MM.1S (cell line): ENCODE measurements around the gene FAM32A.

Experiments
- DNase-seq: peaks from one replicate; pipeline ENCODE4 v3.0.0-alpha.2; 2015
- H2AFZ ChIP-seq: fragments of 300-600 bp; sonication (generic); 2 replicates; pipeline ENCODE4 v1.6.0; 2016; ENCODE audit warnings: antibody characterized with exemption, low read length
- H3F3A ChIP-seq: fragments of 300-600 bp; sonication (generic); 2 replicates; pipeline ENCODE4 v1.6.1; 2016; ENCODE audit warnings: mild to moderate bottlenecking, antibody characterized with exemption, low read length, moderate library complexity, mixed read lengths; ENCODE audit not compliant: insufficient read depth
- H3K27ac ChIP-seq: fragments of 300-600 bp; sonication (generic); 2 replicates; pipeline ENCODE4 v1.5.1; 2016; ENCODE audit warnings: mild to moderate bottlenecking, low read length
- H3K27me3 ChIP-seq: fragments of 300-600 bp; sonication (generic); replicated peaks from 2 replicates; pipeline ENCODE4 v1.6.0; 2016; ENCODE audit warnings: low read length; ENCODE audit not compliant: insufficient read depth
- H3K36me3 ChIP-seq: fragments of 300-600 bp; sonication (generic); replicated peaks from 2 replicates; pipeline ENCODE4 v1.6.1; 2016; ENCODE audit warnings: mild to moderate bottlenecking, low read length, mixed read lengths; ENCODE audit not compliant: insufficient read depth
- H3K4me1 ChIP-seq: fragments of 300-600 bp; sonication (generic); 2 replicates; pipeline ENCODE4 v1.6.1; 2016; ENCODE audit warnings: low read length, mixed read lengths
- H3K4me2 ChIP-seq: fragments of 300-600 bp; sonication (generic); 2 replicates; pipeline ENCODE4 v1.6.0; 2016; ENCODE audit warnings: low read depth, low read length
- H3K4me3 ChIP-seq: fragments of 300-600 bp; sonication (generic); 2 replicates; pipeline ENCODE4 v1.5.1; 2016; ENCODE audit warnings: low read length, mixed read lengths
- H3K79me2 ChIP-seq: fragments of 300-600 bp; sonication (generic); 2 replicates; pipeline ENCODE4 v1.6.1; 2016; ENCODE audit warnings: mixed run types, low read length, mixed read lengths
- H3K9ac ChIP-seq: fragments of 300-600 bp; sonication (generic); 2 replicates; pipeline ENCODE4 v1.6.1; 2016; ENCODE audit warnings: low read length, mixed read lengths
- H3K9me2 ChIP-seq: fragments of 300-600 bp; sonication (generic); replicated peaks from 2 replicates; pipeline ENCODE4 v1.6.1; 2016; ENCODE audit warnings: mild to moderate bottlenecking, low read length, mixed read lengths; ENCODE audit not compliant: insufficient read depth
- H3K9me3 ChIP-seq: fragments of 300-600 bp; sonication (generic); replicated peaks from 2 replicates; pipeline ENCODE4 v1.6.1; 2016; ENCODE audit warnings: mild to moderate bottlenecking, low read length, mixed read lengths; ENCODE audit not compliant: insufficient read depth
- H4K20me1 ChIP-seq: fragments of 300-600 bp; sonication (generic); 2 replicates; pipeline ENCODE4 v1.6.1; 2016; ENCODE audit warnings: mild to moderate bottlenecking, low read length, moderate library complexity, mixed read lengths; ENCODE audit not compliant: insufficient read depth
- CTCF ChIP-seq: fragments of 300-600 bp; sonication (generic); IDR thresholded peaks from 2 replicates; pipeline ENCODE4 v1.5.1; 2016; ENCODE audit warnings: antibody characterized with exemption, low read length, mixed read lengths
- EZH2 ChIP-seq: fragments of 300-600 bp; sonication (generic); optimal IDR thresholded peaks from 2 replicates; pipeline ENCODE3; 2017; ENCODE audit warnings: low read depth, mild to moderate bottlenecking, antibody characterized with exemption, low read length, mixed read lengths
- EZH2phosphoT487 ChIP-seq: fragments of 300-600 bp; sonication (generic); IDR thresholded peaks from 2 replicates; pipeline ENCODE4 v1.6.1; 2018; ENCODE audit warnings: antibody characterized with exemption, low read length

FAM32A gene

GRCh38 chr19:16180611-16181010 is 4.6 kb upstream of the FAM32A start:
- peaks cover 8% of the 10 kb centered on the region for H3K4me1 ChIP-seq
- no peak overlapping the region for H3K4me3 ChIP-seq
- H3K9ac ChIP-seq: no peak overlapping the region
- no peak overlapping the region for H3K27ac ChIP-seq
- no peaks in the 10 kb centered on the region for H3K36me3 ChIP-seq
- peaks cover 23% of the 10 kb centered on the region for H3F3A ChIP-seq
- no peaks in the 10 kb centered on the region for H3K27me3 ChIP-seq
- peaks cover 4% of the 10 kb centered on the region for H3K79me2 ChIP-seq
- no peak overlapping the region for H2AFZ ChIP-seq
- no peak for TF ChIP-seq EZH2
- no peaks in the 10 kb centered on the region for H4K20me1 ChIP-seq
- H3K9me3 ChIP-seq: no peaks in the 10 kb centered on the region
- no peaks in the 10 kb centered on the region for H3K9me2 ChIP-seq
- no peak for DNase-seq
- no peak overlapping the region for H3K4me2 ChIP-seq

- H3K9ac ChIP-seq: peak overlapping the region; percentile 38; the same call in 1 of the 2 replicates
- peaks cover 29% of the 10 kb centered on the region for H3K79me2 ChIP-seq
- peak overlapping the region; percentile 93 for H3K4me3 ChIP-seq
- H3F3A ChIP-seq: peaks cover 12% of the 10 kb centered on the region
- TF ChIP-seq CTCF: no peak
- no peak for TF ChIP-seq EZH2phosphoT487
- TF ChIP-seq EZH2: no peak
- H3K27ac ChIP-seq: no peak overlapping the region
- H3K27me3 ChIP-seq: no peaks in the 10 kb centered on the region
- DNase-seq: no peak
- H4K20me1 ChIP-seq: no peaks in the 10 kb centered on the region
- no peaks in the 10 kb centered on the region; the same call in 1 of the 2 replicates for H3K36me3 ChIP-seq
- H2AFZ ChIP-seq: peak overlapping the region; percentile 92
- no peaks in the 10 kb centered on the region for H3K9me2 ChIP-seq
- H3K4me1 ChIP-seq: no peaks in the 10 kb centered on the region
- H3K4me2 ChIP-seq: peak overlapping the region; percentile 67
- H3K9me3 ChIP-seq: no peaks in the 10 kb centered on the region
These were observed 516 bp upstream of the FAM32A start for GRCh38 chr19:16184665-16185122.

GRCh38 chr19:16185768-16186123 is 536 bp downstream of the FAM32A start:
- Histone ChIP-seq H3K4me1 (no peaks in the 10 kb centered on the region), H3K9me3 (no peaks in the 10 kb centered on the region), H3K27me3 (no peaks in the 10 kb centered on the region), H4K20me1 (no peaks in the 10 kb centered on the region), H3K79me2 (peaks cover 29% of the 10 kb centered on the region), H3F3A (peaks cover 12% of the 10 kb centered on the region; the same call in 1 of the 2 replicates), H3K4me3 (peak overlapping the region; percentile 93), H3K4me2 (peak overlapping the region; percentile 97), H3K27ac (peak overlapping the region; percentile 18; the same call in 1 of the 2 replicates), H2AFZ (peak overlapping the region; percentile 70), H3K9ac (peak overlapping the region; percentile 86), H3K36me3 (peaks cover 5% of the 10 kb centered on the region; the same call in 1 of the 2 replicates), H3K9me2 (no peaks in the 10 kb centered on the region)
- peak; percentile 39 for DNase-seq
- TF ChIP-seq EZH2phosphoT487: no peak
- TF ChIP-seq CTCF: peak; percentile 51

GRCh38 chr19:16188521-16188920 is 3.3 kb downstream of the FAM32A start:
- H3K36me3 ChIP-seq: peaks cover 5% of the 10 kb centered on the region; the same call in 1 of the 2 replicates
- H3K4me3 ChIP-seq: no peak overlapping the region
- DNase-seq: no peak
- no peak overlapping the region for H3K27ac ChIP-seq
- no peak overlapping the region for H2AFZ ChIP-seq
- no peaks in the 10 kb centered on the region for H3K4me1 ChIP-seq
- no peak overlapping the region for H3K9ac ChIP-seq
- no peak for TF ChIP-seq EZH2phosphoT487
- TF ChIP-seq EZH2: no peak
- TF ChIP-seq CTCF: no peak
- no peaks in the 10 kb centered on the region for H3K9me3 ChIP-seq
- no peaks in the 10 kb centered on the region for H4K20me1 ChIP-seq
- H3K79me2 ChIP-seq: peaks cover 29% of the 10 kb centered on the region
- no peaks in the 10 kb centered on the region for H3K9me2 ChIP-seq
- no peak overlapping the region for H3K4me2 ChIP-seq
- H3K27me3 ChIP-seq: no peaks in the 10 kb centered on the region
- peaks cover 7% of the 10 kb centered on the region; the same call in 1 of the 2 replicates for H3F3A ChIP-seq
